Measurements from ENCODE around the gene TIGD1. TPM values are rescaled to one million over a fixed set of nuclear protein-coding genes. Genes with fewer than 3 reads are reported as not detected.

The TIGD1 gene
- polyA plus RNA-seq, 1 of the 3 experiments (the other 2 are of a cell fraction): 4.6 TPM

- no peak overlapping the region for H3K4me2 ChIP-seq
- no peak overlapping the region for H2AFZ ChIP-seq (ENCODE audit: low read depth)
- 90% methylated on average over 14 of the region's 17 CpGs for WGBS (ENCODE audit: low lambda C conversion rate)
- no peaks in the 10 kb centered on the region for H3K9me2 ChIP-seq
- H4K20me1 ChIP-seq (ENCODE audit: insufficient read depth): no peaks in the 10 kb centered on the region
- CTCF ChIA-PET: interaction anchor here (1.6 kb wide), 1 partner anchor 18 kb away, joined by 4 read pairs; no protein-coding TSS in a partner anchor
- H3K79me2 ChIP-seq (ENCODE audit: insufficient read depth): peaks cover 4% of the 10 kb centered on the region; the same call in 1 of the 2 replicates
- H3K9ac ChIP-seq: no peak overlapping the region
- no peak for DNase-seq
- H3K4me3 ChIP-seq (ENCODE audit: low read depth in 2 of 2, low read length in 1 of 2): no peak overlapping the region
- no peak for TF ChIP-seq ELF1 (IDR thresholded peaks at IDR 0.05)
- TF ChIP-seq, protein P1, sequence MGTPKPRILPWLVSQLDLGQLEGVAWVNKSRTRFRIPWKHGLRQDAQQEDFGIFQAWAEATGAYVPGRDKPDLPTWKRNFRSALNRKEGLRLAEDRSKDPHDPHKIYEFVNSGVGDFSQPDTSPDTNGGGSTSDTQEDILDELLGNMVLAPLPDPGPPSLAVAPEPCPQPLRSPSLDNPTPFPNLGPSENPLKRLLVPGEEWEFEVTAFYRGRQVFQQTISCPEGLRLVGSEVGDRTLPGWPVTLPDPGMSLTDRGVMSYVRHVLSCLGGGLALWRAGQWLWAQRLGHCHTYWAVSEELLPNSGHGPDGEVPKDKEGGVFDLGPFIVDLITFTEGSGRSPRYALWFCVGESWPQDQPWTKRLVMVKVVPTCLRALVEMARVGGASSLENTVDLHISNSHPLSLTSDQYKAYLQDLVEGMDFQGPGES (IDR thresholded peaks at IDR 0.05; ENCODE audit: low read depth, low read length): no peak
- TF ChIP-seq TAF1 (IDR thresholded peaks at IDR 0.05; ENCODE audit: borderline replicate concordance, low read depth, low read length): no peak
- TF ChIP-seq NRF1 (IDR thresholded peaks at IDR 0.05; ENCODE audit: low read depth, low read length): no peak
- no peak for TF ChIP-seq GATA2 (CRISPR knock-in tag; IDR thresholded peaks at IDR 0.05)
- TF ChIP-seq MXI1 (IDR thresholded peaks at IDR 0.05; ENCODE audit: low read depth, low read length): no peak
- no peak for TF ChIP-seq RCOR1 (IDR thresholded peaks at IDR 0.05; ENCODE audit: low read length)
- no peak for TF ChIP-seq REST (IDR thresholded peaks at IDR 0.05; ENCODE audit: low read depth, low read length)
- TF ChIP-seq, protein P2, sequence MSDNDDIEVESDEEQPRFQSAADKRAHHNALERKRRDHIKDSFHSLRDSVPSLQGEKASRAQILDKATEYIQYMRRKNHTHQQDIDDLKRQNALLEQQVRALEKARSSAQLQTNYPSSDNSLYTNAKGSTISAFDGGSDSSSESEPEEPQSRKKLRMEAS (IDR thresholded peaks at IDR 0.05; ENCODE audit: low read depth): no peak
- no peak for TF ChIP-seq RFX5 (IDR thresholded peaks at IDR 0.05; ENCODE audit: low read length)
- no peak for TF ChIP-seq PBX3 (IDR thresholded peaks at IDR 0.05)
- TF ChIP-seq SIN3A (IDR thresholded peaks at IDR 0.05; ENCODE audit: borderline replicate concordance, low read depth, low read length): no peak
- TF ChIP-seq FOXJ3 (CRISPR knock-in tag; IDR thresholded peaks at IDR 0.05): no peak
- TF ChIP-seq, protein P3, sequence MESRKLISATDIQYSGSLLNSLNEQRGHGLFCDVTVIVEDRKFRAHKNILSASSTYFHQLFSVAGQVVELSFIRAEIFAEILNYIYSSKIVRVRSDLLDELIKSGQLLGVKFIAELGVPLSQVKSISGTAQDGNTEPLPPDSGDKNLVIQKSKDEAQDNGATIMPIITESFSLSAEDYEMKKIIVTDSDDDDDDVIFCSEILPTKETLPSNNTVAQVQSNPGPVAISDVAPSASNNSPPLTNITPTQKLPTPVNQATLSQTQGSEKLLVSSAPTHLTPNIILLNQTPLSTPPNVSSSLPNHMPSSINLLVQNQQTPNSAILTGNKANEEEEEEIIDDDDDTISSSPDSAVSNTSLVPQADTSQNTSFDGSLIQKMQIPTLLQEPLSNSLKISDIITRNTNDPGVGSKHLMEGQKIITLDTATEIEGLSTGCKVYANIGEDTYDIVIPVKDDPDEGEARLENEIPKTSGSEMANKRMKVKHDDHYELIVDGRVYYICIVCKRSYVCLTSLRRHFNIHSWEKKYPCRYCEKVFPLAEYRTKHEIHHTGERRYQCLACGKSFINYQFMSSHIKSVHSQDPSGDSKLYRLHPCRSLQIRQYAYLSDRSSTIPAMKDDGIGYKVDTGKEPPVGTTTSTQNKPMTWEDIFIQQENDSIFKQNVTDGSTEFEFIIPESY (IDR thresholded peaks at IDR 0.05; ENCODE audit: borderline replicate concordance, low read depth): no peak
- TF ChIP-seq POLR2AphosphoS5 (IDR thresholded peaks at IDR 0.05; ENCODE audit: low read depth, low read length): no peak
- TF ChIP-seq EZH2phosphoT487 (IDR thresholded peaks at IDR 0.05; ENCODE audit: borderline replicate concordance, low read depth): no peak
- TF ChIP-seq NFIC (IDR thresholded peaks at IDR 0.05; ENCODE audit: borderline replicate concordance): no peak
- TF ChIP-seq GABPA (IDR thresholded peaks at IDR 0.05; ENCODE audit: low read depth): no peak
- TF ChIP-seq FOSL2 (IDR thresholded peaks at IDR 0.05; ENCODE audit: borderline replicate concordance, low read depth): no peak
- TF ChIP-seq, protein P4, sequence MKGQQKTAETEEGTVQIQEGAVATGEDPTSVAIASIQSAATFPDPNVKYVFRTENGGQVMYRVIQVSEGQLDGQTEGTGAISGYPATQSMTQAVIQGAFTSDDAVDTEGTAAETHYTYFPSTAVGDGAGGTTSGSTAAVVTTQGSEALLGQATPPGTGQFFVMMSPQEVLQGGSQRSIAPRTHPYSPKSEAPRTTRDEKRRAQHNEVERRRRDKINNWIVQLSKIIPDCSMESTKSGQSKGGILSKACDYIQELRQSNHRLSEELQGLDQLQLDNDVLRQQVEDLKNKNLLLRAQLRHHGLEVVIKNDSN (IDR thresholded peaks at IDR 0.05; ENCODE audit: borderline replicate concordance, low read depth): no peak
- no peaks in the 10 kb centered on the region for H3K27me3 ChIP-seq (ENCODE audit: insufficient read depth)
- POLR2A ChIA-PET: interaction anchor here (0.8 kb wide), 1 partner anchor 10 kb away, joined by 3 read pairs; the partner anchor contains the start of genes EIF4E2 and TIGD1
- no peaks in the 10 kb centered on the region; a peak in 1 of 4 replicates for H3K4me1 ChIP-seq (ENCODE audit: control insufficient read depth in 1 of 2, insufficient read depth in 2 of 2, low read depth in 1 of 2, low read length in 1 of 2)
- no peaks in the 10 kb centered on the region for H3K9me3 ChIP-seq
- no peaks in the 10 kb centered on the region for H3K36me3 ChIP-seq (replicated peaks in 1 of 2; ENCODE audit: control insufficient read depth in 1 of 2, insufficient read depth in 2 of 2, low read length in 1 of 2)
- no peak overlapping the region for H3K27ac ChIP-seq (ENCODE audit: low read depth in 2 of 2, low read length in 1 of 2)
- H3F3A ChIP-seq (replicated peaks; ENCODE audit: insufficient read depth): no peaks in the 10 kb centered on the region
These were observed 9.8 kb downstream of the TIGD1 start for GRCh38 chr2:232540441-232541041.
